Smooth muscle cell (in vitro differentiated cells): ENCODE measurements around the gene LPAR3. TPM values are rescaled to one million over a fixed set of nuclear protein-coding genes. Genes with fewer than 3 reads are reported as not detected.

Experiments used
- DNase-seq: peaks from one replicate; lab custom pipeline; 2025; ENCODE audit not compliant: unreplicated experiment; lab: John Stamatoyannopoulos, UW
- H2AFZ ChIP-seq: fragments of 200-600 bp; sonication (generic); 2 replicates; pipeline ENCODE4 v1.6.0; 2016; ENCODE audit warnings: antibody characterized with exemption, low read depth, mild to moderate bottlenecking
- H3F3A ChIP-seq: fragments of 200-600 bp; sonication (generic); 2 replicates; pipeline ENCODE4 v1.6.0; 2017; ENCODE audit warnings: antibody characterized with exemption, low read depth
- H3K27ac ChIP-seq: fragments of 200-600 bp; sonication (generic); 2 replicates; pipeline ENCODE4 v1.5.1; 2016; ENCODE audit warnings: low read depth, mild to moderate bottlenecking
- H3K27me3 ChIP-seq: fragments of 200-600 bp; sonication (generic); 2 replicates; pipeline ENCODE4 v1.6.1; 2016; ENCODE audit warnings: low read depth, mild to moderate bottlenecking
- H3K36me3 ChIP-seq: fragments of 200-600 bp; sonication (generic); 2 replicates; pipeline ENCODE4 v1.5.1; 2016; ENCODE audit warnings: low read depth
- H3K4me1 ChIP-seq: fragments of 200-600 bp; sonication (generic); 2 replicates; pipeline ENCODE4 v1.5.1; 2016; ENCODE audit warnings: low read depth
- H3K4me2 ChIP-seq: fragments of 200-600 bp; sonication (generic); 2 replicates; pipeline ENCODE4 v1.6.0; 2016; ENCODE audit warnings: mild to moderate bottlenecking
- H3K4me3 ChIP-seq: fragments of 200-600 bp; sonication (generic); 2 replicates; pipeline ENCODE4 v1.5.1; 2016; ENCODE audit warnings: mild to moderate bottlenecking
- H3K79me2 ChIP-seq: fragments of 200-600 bp; sonication (generic); 2 replicates; pipeline ENCODE4 v1.6.0; 2016; ENCODE audit warnings: low read depth, mild to moderate bottlenecking
- H3K9ac ChIP-seq: fragments of 200-600 bp; sonication (generic); 2 replicates; pipeline ENCODE4 v1.6.0; 2016; ENCODE audit warnings: low read depth
- H3K9me3 ChIP-seq: fragments of 200-600 bp; sonication (generic); replicated peaks from 2 replicates; pipeline ENCODE4 v1.5.1; 2016; ENCODE audit warnings: low read depth
- H4K20me1 ChIP-seq: fragments of 200-600 bp; sonication (generic); 2 replicates; pipeline ENCODE4 v1.6.0; 2016; ENCODE audit warnings: low read depth
- WGBS: methylation state at CpG from one replicate; pipeline ENCODE4 v1.1.7; 2016; ENCODE audit warnings: low lambda C conversion rate; 5-methylcytosine and 5-hydroxymethylcytosine counted together
- polyA plus RNA-seq: library from polyadenylated mRNA; unstranded; fragments of >200 nt; fragmentation: Nextera tagmentation; extraction: Ambion mirVana; gene quantifications from 2 replicates; pipeline ENCODE4 v1.2.1, GENCODE V29; 2016
- total RNA-seq: library from RNA; depleted of rRNA; stranded (reverse); fragments of >200 nt; gene quantifications from 2 replicates; pipeline ENCODE4 v1.2.3, GENCODE V29; 2014
- TF ChIP-seq, protein P1 (sequence below): fragments of 200-600 bp; sonication (generic); IDR thresholded peaks from 2 replicates; pipeline ENCODE4 v1.5.1; 2017; ENCODE audit warnings: borderline replicate concordance, mild to moderate bottlenecking, antibody characterized with exemption; ENCODE audit not compliant: insufficient read depth, poor library complexity, severe bottlenecking

LPAR3 gene
- total and polyA plus RNA-seq, 2 experiments from 2014 or later, result 0.78 to 0.94 TPM

DNA sequence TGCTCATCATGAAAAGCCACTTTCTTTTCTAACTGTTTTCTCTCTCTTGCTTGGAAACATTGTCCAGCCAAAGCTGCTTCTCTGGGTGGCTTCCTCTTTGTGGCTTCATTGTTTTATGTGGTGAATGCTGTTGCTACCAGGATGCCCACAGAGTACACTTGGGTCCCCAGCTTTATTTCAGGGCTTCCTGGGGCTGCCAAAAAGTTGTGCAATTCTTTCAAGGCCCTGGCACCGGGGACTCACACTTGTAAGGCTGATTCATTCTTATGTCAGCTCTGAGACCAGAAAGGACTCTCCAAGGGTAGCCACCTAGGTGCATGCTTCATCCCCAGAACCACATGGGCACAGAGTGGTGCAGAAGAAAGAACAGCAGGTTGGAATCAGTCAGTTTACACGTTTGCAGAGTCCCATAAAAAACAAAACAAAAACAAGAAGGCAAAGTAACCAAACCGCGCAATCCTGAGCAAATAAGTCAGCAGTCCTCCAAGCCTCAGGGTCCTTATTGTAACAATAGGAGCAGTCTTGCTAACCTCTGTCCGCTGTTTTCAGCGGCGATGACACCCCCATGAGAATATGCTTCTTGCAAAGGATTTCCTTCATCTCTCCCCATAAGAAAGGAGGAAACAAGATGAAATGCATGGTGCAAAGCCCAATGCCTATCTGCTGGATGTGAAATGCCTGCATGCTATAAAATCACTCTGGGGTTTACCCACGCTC is 112.8 kb downstream of the LPAR3 start:
- Histone ChIP-seq H3K9me3 (no peaks in the 10 kb centered on the region), H3K79me2 (no peaks in the 10 kb centered on the region), H2AFZ (no peak overlapping the region), H3F3A (no peaks in the 10 kb centered on the region), H3K4me3 (no peak overlapping the region), H3K27me3 (no peaks in the 10 kb centered on the region), H3K9ac (no peak overlapping the region), H3K27ac (no peak overlapping the region), H4K20me1 (no peaks in the 10 kb centered on the region), H3K4me2 (no peak overlapping the region), H3K4me1 (no peaks in the 10 kb centered on the region), H3K36me3 (no peaks in the 10 kb centered on the region)
- TF ChIP-seq, protein P1, sequence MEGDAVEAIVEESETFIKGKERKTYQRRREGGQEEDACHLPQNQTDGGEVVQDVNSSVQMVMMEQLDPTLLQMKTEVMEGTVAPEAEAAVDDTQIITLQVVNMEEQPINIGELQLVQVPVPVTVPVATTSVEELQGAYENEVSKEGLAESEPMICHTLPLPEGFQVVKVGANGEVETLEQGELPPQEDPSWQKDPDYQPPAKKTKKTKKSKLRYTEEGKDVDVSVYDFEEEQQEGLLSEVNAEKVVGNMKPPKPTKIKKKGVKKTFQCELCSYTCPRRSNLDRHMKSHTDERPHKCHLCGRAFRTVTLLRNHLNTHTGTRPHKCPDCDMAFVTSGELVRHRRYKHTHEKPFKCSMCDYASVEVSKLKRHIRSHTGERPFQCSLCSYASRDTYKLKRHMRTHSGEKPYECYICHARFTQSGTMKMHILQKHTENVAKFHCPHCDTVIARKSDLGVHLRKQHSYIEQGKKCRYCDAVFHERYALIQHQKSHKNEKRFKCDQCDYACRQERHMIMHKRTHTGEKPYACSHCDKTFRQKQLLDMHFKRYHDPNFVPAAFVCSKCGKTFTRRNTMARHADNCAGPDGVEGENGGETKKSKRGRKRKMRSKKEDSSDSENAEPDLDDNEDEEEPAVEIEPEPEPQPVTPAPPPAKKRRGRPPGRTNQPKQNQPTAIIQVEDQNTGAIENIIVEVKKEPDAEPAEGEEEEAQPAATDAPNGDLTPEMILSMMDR, result no peak
- no peak for DNase-seq
- WGBS, result 83% methylated on average over 8 of the region's 8 CpGs

DNA sequence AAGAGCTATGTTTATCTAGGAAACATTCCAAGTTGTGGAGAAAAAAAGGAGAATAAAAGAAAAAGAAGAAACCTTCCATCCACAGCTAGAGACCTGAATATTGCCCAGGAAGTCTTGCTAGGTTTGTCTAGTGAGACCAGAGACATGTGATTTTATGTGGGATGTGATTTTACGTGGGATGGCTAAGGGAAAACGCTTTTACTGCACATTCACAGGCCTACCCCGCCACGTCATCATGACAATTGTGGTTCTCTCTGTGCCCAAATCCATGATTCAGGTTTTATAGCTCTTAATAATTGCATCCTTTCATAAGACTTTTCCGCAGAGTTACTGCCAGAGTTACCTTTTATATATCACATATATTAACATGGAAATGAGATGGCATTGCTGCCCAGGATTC is 116.4 kb downstream of the LPAR3 start:
- Histone ChIP-seq H3K79me2 (no peaks in the 10 kb centered on the region), H3K27me3 (no peaks in the 10 kb centered on the region), H3K36me3 (no peaks in the 10 kb centered on the region), H3K4me2 (no peak overlapping the region), H3K9me3 (no peaks in the 10 kb centered on the region), H2AFZ (no peak overlapping the region), H3K4me3 (no peak overlapping the region), H3K9ac (no peak overlapping the region), H3F3A (no peaks in the 10 kb centered on the region), H4K20me1 (no peaks in the 10 kb centered on the region), H3K4me1 (no peaks in the 10 kb centered on the region), H3K27ac (no peak overlapping the region)
- TF ChIP-seq, protein P1, result no peak
- WGBS, result 79% methylated on average over 5 of the region's 5 CpGs
- no peak for DNase-seq

DNA sequence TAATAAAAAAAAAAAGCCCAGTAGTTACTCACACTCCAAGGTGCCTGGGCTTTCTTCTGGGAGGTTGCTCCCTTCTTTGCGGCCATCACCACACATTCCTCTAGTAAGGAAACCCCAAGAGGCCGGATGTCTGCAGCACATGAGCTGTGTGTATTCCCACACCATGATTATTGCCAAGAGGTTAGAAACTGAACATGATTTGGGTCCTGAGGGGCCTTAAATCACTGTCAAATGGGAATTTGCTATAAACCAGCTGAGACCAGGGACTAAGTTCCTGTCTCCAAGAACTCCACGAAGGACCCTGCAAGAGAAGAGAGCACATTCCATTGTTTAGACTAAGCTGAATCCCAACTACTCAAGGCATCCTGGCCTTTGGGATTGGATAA is 117.5 kb downstream of the LPAR3 start:
- no peaks in the 10 kb centered on the region for H4K20me1 ChIP-seq
- no peak overlapping the region for H3K27ac ChIP-seq
- no peaks in the 10 kb centered on the region for H3F3A ChIP-seq
- no peak overlapping the region for H3K4me3 ChIP-seq
- H3K9me3 ChIP-seq, result no peaks in the 10 kb centered on the region
- no peaks in the 10 kb centered on the region for H3K27me3 ChIP-seq
- no peaks in the 10 kb centered on the region for H3K4me1 ChIP-seq
- TF ChIP-seq, protein P1, result no peak
- no peak overlapping the region for H2AFZ ChIP-seq
- H3K4me2 ChIP-seq, result no peak overlapping the region
- H3K79me2 ChIP-seq, result no peaks in the 10 kb centered on the region
- 62% methylated on average over 3 of the region's 3 CpGs for WGBS
- H3K9ac ChIP-seq, result no peak overlapping the region
- no peak for DNase-seq
- H3K36me3 ChIP-seq, result no peaks in the 10 kb centered on the region
